ENCODE measurements around the gene HIF3A.

HIF3A gene

DNA sequence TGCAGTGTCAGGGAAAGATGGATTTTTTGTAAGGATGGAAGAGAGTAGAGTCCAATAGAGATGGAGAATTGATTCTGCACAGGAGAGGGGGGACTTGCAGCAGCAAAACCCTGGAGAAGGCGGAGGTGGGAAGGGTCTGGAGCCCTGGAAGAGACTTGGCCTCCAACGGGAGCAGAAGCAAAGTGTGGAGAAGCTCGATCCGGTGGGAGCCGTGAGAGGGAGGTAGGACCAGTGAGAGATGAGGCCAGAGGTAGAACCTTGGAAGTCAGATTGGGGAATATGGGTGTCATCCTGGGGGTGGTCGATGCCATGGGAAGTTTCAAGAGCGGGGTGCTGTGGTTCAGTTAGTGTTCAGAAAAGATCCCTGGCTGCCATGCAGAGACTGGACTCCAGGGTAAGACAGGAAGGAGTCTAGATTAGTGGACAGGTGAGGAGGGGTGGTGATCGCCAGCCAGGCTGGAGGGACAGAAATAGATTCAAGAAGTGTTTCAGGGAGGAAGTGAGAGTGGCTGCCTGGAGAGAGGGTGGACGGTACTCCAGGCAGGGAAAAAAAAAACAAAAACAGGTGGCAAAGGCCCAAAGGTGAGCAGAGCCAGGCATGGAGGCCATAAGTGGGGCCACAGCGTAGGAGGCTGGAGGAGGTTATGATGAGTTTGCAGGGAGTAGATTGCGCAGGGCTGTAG is 52.6 kb downstream of the HIF3A start:
- TF ChIP-seq TAF1 (IDR thresholded peaks at IDR 0.05; ENCODE audit: borderline replicate concordance, insufficient read depth, low read length) (no peak), SIN3A (IDR thresholded peaks at IDR 0.05; ENCODE audit: borderline replicate concordance, insufficient read depth, low read length) (no peak), FOXP2 (optimal IDR thresholded peaks at IDR 0.05; ENCODE audit: borderline replicate concordance, extremely low read depth, extremely low read length, insufficient read depth) (no peak), POLR2AphosphoS5 (IDR thresholded peaks at IDR 0.05; ENCODE audit: low read depth, low read length) (no peak), REST (IDR thresholded peaks at IDR 0.05; ENCODE audit: insufficient read depth in 1 of 2, low read depth in 2 of 2, low read length in 2 of 2) (no peak)

- TF ChIP-seq REST (IDR thresholded peaks at IDR 0.05; ENCODE audit: insufficient read depth in 1 of 2, low read depth in 2 of 2, low read length in 2 of 2) (no peak), TAF1 (IDR thresholded peaks at IDR 0.05; ENCODE audit: borderline replicate concordance, insufficient read depth, low read length) (no peak), POLR2AphosphoS5 (IDR thresholded peaks at IDR 0.05; ENCODE audit: low read depth, low read length) (no peak), SIN3A (IDR thresholded peaks at IDR 0.05; ENCODE audit: borderline replicate concordance, insufficient read depth, low read length) (no peak), FOXP2 (optimal IDR thresholded peaks at IDR 0.05; ENCODE audit: borderline replicate concordance, extremely low read depth, extremely low read length, insufficient read depth) (no peak)
These were observed 53.4 kb downstream of the HIF3A start for GRCh38 chr19:46350029-46350757.

GRCh38 chr19:46350758-46351159 is 53.9 kb downstream of the HIF3A start:
- TF ChIP-seq REST (IDR thresholded peaks at IDR 0.05; ENCODE audit: insufficient read depth in 1 of 2, low read depth in 2 of 2, low read length in 2 of 2) (no peak), FOXP2 (optimal IDR thresholded peaks at IDR 0.05; ENCODE audit: borderline replicate concordance, extremely low read depth, extremely low read length, insufficient read depth) (no peak), POLR2AphosphoS5 (IDR thresholded peaks at IDR 0.05; ENCODE audit: low read depth, low read length) (no peak), TAF1 (IDR thresholded peaks at IDR 0.05; ENCODE audit: borderline replicate concordance, insufficient read depth, low read length) (no peak), SIN3A (IDR thresholded peaks at IDR 0.05; ENCODE audit: borderline replicate concordance, insufficient read depth, low read length) (no peak)

DNA sequence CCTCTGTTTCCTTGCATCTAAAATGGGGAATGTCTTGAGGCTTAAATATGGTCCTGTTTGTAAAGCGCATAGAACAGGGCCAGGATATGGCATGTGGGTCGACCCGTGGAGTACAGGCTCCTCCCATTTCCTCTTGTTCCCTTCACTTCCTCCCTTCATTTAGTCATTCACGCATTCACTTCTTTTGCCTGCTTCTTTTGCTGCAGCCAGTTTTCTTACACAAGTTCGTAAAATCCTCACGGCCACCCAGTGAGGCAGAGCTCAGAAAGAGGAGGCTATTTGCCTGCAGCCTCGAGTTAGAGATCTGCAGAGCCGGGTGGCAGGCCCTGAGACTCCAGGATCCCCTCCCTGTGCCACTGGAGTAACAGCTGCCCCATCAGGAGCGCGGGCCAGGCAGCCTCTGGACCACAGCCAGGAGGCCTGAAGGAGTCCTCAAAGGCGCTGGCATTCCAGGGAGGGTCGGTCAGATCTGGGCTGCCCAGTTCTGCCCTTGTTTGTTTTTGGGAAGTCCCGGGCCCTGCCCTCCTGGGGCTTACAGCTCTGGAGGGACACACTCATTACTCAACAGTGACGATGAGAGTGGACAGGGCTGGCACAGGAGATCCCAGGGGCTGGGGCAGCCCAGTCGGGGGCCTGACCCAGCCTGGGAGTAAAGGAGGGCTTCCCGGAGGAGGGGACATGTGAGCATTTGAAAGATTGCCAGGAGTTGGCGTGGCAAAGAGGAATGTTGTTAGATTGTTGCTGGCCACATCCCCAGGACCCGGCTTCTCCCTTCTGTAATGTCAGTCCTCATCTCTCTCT is 54.6 kb downstream of the HIF3A start:
- TF ChIP-seq TAF1 (IDR thresholded peaks at IDR 0.05; ENCODE audit: borderline replicate concordance, insufficient read depth, low read length) (no peak), POLR2AphosphoS5 (IDR thresholded peaks at IDR 0.05; ENCODE audit: low read depth, low read length) (no peak), FOXP2 (optimal IDR thresholded peaks at IDR 0.05; ENCODE audit: borderline replicate concordance, extremely low read depth, extremely low read length, insufficient read depth) (no peak), SIN3A (IDR thresholded peaks at IDR 0.05; ENCODE audit: borderline replicate concordance, insufficient read depth, low read length) (no peak), REST (IDR thresholded peaks at IDR 0.05; ENCODE audit: insufficient read depth in 1 of 2, low read depth in 2 of 2, low read length in 2 of 2) (no peak)
